DOHH2 (cell line): ENCODE results near the gene SCGB1D1.

ENCODE experiments used
- EZH2phosphoT487 ChIP-seq: fragments of 200-600 bp; sonication (generic); IDR thresholded peaks from 2 replicates; pipeline ENCODE4 v1.6.1; 2017; ENCODE audit warnings: borderline replicate concordance, mild to moderate bottlenecking, antibody characterized with exemption, low read length, moderate library complexity, mixed read lengths
- TF ChIP-seq, protein P1 (sequence below): fragments of 200-600 bp; sonication (generic); IDR thresholded peaks from one replicate; pipeline ENCODE4 v1.5.1; 2014; ENCODE audit warnings: antibody characterized with exemption, mild to moderate bottlenecking, low read depth, low read length; ENCODE audit not compliant: poor library complexity, severe bottlenecking

DNA sequence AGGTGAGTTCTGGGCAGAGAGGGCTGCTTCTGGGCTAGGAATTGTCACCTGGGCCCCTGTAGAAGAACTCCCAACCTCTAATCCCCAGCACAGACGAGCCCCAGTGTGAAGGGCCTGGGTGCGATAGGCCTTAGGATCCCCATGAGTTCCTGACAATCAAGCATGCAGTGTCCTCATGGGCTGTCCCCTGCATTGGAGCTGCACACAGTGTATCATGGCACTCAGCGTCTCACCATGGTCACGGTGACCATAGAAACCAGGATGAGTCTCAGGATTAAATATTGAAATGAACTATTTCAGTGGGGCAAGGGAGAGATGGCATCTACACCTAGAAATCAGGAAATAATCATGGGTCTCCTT, 18.7 kb downstream of the SCGB1D1 start:
- TF ChIP-seq, protein P1, sequence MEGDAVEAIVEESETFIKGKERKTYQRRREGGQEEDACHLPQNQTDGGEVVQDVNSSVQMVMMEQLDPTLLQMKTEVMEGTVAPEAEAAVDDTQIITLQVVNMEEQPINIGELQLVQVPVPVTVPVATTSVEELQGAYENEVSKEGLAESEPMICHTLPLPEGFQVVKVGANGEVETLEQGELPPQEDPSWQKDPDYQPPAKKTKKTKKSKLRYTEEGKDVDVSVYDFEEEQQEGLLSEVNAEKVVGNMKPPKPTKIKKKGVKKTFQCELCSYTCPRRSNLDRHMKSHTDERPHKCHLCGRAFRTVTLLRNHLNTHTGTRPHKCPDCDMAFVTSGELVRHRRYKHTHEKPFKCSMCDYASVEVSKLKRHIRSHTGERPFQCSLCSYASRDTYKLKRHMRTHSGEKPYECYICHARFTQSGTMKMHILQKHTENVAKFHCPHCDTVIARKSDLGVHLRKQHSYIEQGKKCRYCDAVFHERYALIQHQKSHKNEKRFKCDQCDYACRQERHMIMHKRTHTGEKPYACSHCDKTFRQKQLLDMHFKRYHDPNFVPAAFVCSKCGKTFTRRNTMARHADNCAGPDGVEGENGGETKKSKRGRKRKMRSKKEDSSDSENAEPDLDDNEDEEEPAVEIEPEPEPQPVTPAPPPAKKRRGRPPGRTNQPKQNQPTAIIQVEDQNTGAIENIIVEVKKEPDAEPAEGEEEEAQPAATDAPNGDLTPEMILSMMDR: no peak
- TF ChIP-seq EZH2phosphoT487: no peak
